Measurements from ENCODE around the gene NAA80. TPM values are rescaled to one million over a fixed set of nuclear protein-coding genes. Genes with fewer than 3 reads are reported as not detected.

The NAA80 gene
- total and polyA plus RNA-seq, 2 of the 13 experiments (the other 11 are each of a cell fraction or from before 2014, with no cell fraction given), result 3.4 to 8.7 TPM

DNA sequence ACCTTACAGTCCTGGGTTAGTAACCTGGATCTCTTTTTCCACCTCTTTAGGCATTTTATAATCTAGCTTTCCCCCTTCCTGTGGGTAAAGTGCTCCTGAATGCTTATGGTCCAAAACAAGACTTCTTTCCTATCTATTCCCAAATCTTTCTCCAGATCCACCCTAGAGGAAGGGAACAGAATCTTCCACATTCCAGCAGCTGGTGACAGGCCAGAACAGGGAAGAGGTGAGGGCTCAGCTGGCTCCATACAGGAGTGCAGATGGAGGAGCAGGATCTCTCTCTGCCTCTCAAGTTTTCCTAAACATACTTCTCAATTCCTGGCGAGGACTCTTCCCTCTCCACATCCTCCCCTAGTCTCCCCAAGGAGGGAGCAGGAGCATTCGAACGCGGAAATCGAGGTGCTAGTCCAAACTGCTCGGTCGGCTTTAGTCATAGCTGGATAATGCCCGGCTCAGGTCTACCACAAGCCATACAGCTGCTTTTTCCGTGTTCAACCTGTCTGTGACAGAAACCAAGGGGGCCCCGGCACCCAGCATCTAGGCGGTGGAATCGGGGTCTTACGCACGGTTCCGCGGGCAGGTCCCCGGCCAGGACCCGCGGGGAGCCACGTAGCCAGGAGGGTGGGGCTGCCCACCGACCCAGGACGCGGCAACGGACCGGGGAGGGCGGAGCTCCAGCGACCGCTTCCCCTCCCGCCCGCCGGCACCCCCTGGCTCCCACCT, 37.4 kb upstream of the NAA80 start (continued):
- TF ChIP-seq TEAD3 (CRISPR knock-in tag; optimal IDR thresholded peaks at IDR 0.05; ENCODE audit: borderline replicate concordance) (peak; percentile 27), ZBTB7A (CRISPR knock-in tag; IDR thresholded peaks at IDR 0.05) (peak; percentile 74; the same call in 1 of the 2 replicates), ZNF567 (CRISPR knock-in tag; IDR thresholded peaks at IDR 0.05; ENCODE audit: borderline replicate concordance) (no peak), ZNF101 (CRISPR knock-in tag; IDR thresholded peaks at IDR 0.05; ENCODE audit: borderline replicate concordance, low read depth) (0 out of 2 replicates have a peak, but pooled peaks have one; percentile 13), GPN1 (CRISPR knock-in tag; IDR thresholded peaks at IDR 0.05; ENCODE audit: borderline replicate concordance) (0 out of 2 replicates have a peak, but pooled peaks have one; percentile 19), ZNF878 (CRISPR knock-in tag; IDR thresholded peaks at IDR 0.05) (peak; percentile 87; the same call in 1 of the 2 replicates), HNRNPK (IDR thresholded peaks at IDR 0.05; ENCODE audit: low read depth, low read length, poor library complexity, severe bottlenecking) (peak; percentile 8), SIX4 (CRISPR knock-in tag; IDR thresholded peaks at IDR 0.05) (no peak), ZNF12 (CRISPR knock-in tag; IDR thresholded peaks at IDR 0.05) (no peak), KDM5A (IDR thresholded peaks at IDR 0.05; ENCODE audit: borderline replicate concordance, low read length) (0 out of 2 replicates have a peak, but pooled peaks have one; percentile 8), ZNF550 (CRISPR knock-in tag; IDR thresholded peaks at IDR 0.05; ENCODE audit: borderline replicate concordance) (no peak), ZNF556 (CRISPR knock-in tag; IDR thresholded peaks at IDR 0.05; ENCODE audit: borderline replicate concordance) (0 out of 2 replicates have a peak, but pooled peaks have one; percentile 44), CHCHD3 (CRISPR knock-in tag; IDR thresholded peaks at IDR 0.05) (0 out of 2 replicates have a peak, but pooled peaks have one; percentile 33)
- TF ChIP-seq, protein P1, sequence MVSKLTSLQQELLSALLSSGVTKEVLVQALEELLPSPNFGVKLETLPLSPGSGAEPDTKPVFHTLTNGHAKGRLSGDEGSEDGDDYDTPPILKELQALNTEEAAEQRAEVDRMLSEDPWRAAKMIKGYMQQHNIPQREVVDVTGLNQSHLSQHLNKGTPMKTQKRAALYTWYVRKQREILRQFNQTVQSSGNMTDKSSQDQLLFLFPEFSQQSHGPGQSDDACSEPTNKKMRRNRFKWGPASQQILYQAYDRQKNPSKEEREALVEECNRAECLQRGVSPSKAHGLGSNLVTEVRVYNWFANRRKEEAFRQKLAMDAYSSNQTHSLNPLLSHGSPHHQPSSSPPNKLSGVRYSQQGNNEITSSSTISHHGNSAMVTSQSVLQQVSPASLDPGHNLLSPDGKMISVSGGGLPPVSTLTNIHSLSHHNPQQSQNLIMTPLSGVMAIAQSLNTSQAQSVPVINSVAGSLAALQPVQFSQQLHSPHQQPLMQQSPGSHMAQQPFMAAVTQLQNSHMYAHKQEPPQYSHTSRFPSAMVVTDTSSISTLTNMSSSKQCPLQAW (CRISPR knock-in tag; IDR thresholded peaks at IDR 0.05), result 0 out of 2 replicates have a peak, but pooled peaks have one; percentile 1
- TF ChIP-seq, protein P2, sequence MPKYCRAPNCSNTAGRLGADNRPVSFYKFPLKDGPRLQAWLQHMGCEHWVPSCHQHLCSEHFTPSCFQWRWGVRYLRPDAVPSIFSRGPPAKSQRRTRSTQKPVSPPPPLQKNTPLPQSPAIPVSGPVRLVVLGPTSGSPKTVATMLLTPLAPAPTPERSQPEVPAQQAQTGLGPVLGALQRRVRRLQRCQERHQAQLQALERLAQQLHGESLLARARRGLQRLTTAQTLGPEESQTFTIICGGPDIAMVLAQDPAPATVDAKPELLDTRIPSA (CRISPR knock-in tag; IDR thresholded peaks at IDR 0.05; ENCODE audit: borderline replicate concordance), result peak; percentile 23; the same call in 1 of the 2 replicates
- TF ChIP-seq, protein P3, sequence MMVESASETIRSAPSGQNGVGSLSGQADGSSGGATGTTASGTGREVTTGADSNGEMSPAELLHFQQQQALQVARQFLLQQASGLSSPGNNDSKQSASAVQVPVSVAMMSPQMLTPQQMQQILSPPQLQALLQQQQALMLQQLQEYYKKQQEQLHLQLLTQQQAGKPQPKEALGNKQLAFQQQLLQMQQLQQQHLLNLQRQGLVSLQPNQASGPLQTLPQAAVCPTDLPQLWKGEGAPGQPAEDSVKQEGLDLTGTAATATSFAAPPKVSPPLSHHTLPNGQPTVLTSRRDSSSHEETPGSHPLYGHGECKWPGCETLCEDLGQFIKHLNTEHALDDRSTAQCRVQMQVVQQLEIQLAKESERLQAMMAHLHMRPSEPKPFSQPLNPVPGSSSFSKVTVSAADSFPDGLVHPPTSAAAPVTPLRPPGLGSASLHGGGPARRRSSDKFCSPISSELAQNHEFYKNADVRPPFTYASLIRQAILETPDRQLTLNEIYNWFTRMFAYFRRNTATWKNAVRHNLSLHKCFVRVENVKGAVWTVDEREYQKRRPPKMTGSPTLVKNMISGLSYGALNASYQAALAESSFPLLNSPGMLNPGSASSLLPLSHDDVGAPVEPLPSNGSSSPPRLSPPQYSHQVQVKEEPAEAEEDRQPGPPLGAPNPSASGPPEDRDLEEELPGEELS (CRISPR knock-in tag; IDR thresholded peaks at IDR 0.05), result peak; percentile 35; the same call in 1 of the 2 replicates
- TF ChIP-seq, protein P4, sequence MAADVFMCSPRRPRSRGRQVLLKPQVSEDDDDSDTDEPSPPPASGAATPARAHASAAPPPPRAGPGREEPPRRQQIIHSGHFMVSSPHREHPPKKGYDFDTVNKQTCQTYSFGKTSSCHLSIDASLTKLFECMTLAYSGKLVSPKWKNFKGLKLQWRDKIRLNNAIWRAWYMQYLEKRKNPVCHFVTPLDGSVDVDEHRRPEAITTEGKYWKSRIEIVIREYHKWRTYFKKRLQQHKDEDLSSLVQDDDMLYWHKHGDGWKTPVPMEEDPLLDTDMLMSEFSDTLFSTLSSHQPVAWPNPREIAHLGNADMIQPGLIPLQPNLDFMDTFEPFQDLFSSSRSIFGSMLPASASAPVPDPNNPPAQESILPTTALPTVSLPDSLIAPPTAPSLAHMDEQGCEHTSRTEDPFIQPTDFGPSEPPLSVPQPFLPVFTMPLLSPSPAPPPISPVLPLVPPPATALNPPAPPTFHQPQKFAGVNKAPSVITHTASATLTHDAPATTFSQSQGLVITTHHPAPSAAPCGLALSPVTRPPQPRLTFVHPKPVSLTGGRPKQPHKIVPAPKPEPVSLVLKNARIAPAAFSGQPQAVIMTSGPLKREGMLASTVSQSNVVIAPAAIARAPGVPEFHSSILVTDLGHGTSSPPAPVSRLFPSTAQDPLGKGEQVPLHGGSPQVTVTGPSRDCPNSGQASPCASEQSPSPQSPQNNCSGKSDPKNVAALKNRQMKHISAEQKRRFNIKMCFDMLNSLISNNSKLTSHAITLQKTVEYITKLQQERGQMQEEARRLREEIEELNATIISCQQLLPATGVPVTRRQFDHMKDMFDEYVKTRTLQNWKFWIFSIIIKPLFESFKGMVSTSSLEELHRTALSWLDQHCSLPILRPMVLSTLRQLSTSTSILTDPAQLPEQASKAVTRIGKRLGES (CRISPR knock-in tag; IDR thresholded peaks at IDR 0.05; ENCODE audit: borderline replicate concordance), result peak; percentile 19; the same call in 1 of the 2 replicates
- TF ChIP-seq, protein P5, sequence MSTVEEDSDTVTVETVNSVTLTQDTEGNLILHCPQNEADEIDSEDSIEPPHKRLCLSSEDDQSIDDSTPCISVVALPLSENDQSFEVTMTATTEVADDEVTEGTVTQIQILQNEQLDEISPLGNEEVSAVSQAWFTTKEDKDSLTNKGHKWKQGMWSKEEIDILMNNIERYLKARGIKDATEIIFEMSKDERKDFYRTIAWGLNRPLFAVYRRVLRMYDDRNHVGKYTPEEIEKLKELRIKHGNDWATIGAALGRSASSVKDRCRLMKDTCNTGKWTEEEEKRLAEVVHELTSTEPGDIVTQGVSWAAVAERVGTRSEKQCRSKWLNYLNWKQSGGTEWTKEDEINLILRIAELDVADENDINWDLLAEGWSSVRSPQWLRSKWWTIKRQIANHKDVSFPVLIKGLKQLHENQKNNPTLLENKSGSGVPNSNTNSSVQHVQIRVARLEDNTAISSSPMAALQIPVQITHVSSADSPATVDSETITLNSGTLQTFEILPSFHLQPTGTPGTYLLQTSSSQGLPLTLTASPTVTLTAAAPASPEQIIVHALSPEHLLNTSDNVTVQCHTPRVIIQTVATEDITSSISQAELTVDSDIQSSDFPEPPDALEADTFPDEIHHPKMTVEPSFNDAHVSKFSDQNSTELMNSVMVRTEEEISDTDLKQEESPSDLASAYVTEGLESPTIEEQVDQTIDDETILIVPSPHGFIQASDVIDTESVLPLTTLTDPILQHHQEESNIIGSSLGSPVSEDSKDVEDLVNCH (CRISPR knock-in tag; IDR thresholded peaks at IDR 0.05), result peak; percentile 26; the same call in 1 of the 2 replicates
